ENCODE measurements around the gene KDM4C.

DNA sequence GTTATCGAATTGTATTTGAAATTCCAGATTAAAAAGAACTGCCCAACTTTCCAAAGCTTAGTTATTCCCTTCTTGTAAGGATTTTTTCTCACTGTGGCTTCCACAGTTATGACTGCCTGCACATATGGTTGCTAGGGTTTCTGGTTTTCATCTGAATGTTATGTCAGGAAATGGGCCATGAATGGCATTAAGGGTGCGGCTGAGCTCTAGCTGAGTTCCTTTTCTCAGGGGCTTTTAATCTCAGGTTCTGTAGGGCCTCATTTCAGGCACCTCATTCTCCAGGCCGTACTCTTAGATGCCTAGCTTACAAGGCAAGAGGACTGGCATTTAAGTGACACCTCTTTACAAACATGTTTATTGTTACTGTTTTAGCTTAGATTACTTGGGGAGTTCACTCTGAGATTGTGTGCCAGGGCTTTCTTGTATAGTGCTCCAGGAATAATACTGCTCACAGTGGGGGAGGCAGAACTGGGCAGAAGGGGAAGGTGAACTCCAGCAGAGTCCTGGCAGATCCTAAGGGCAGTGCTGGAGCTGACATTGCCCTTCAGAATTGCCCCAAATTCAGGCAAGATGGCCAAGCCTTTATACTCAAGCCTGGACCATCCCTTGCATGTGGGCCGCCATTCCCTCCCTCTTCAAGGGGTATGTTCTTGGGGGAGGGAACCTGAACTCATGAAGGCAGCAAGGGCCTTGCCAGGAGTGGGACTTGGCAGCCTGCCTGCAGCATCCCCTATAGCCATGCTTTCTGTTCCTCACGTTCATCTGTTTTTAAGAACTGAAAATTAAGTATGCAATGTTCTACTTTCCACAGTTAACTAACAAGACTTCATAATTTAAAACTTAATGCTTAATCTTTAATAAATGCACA is 111.5 kb downstream of the KDM4C start:
- TF ChIP-seq, protein P1, sequence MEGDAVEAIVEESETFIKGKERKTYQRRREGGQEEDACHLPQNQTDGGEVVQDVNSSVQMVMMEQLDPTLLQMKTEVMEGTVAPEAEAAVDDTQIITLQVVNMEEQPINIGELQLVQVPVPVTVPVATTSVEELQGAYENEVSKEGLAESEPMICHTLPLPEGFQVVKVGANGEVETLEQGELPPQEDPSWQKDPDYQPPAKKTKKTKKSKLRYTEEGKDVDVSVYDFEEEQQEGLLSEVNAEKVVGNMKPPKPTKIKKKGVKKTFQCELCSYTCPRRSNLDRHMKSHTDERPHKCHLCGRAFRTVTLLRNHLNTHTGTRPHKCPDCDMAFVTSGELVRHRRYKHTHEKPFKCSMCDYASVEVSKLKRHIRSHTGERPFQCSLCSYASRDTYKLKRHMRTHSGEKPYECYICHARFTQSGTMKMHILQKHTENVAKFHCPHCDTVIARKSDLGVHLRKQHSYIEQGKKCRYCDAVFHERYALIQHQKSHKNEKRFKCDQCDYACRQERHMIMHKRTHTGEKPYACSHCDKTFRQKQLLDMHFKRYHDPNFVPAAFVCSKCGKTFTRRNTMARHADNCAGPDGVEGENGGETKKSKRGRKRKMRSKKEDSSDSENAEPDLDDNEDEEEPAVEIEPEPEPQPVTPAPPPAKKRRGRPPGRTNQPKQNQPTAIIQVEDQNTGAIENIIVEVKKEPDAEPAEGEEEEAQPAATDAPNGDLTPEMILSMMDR (IDR thresholded peaks at IDR 0.05), result no peak
- TF ChIP-seq POLR2A (IDR thresholded peaks at IDR 0.05), result no peak
- TF ChIP-seq EP300 (IDR thresholded peaks at IDR 0.05), result no peak
- no peak for TF ChIP-seq POLR2AphosphoS5 (IDR thresholded peaks at IDR 0.05)
